Suprapubic skin (tissue), 4 donors: ENCODE data around the gene CSGALNACT2.

Experiments used
- CTCF ChIP-seq, 2 donors: fragments of 200-600 bp in 1 of 2; fragments of 450-650 bp in 1 of 2; sonication (generic) in 1 of 2; IDR thresholded peaks; one replicate each; pipeline ENCODE4 v1.5.1; 2016 to 2019; ENCODE audit warnings: antibody characterized with exemption in 2 of 2, mild to moderate bottlenecking in 1 of 2, moderate library complexity in 1 of 2
- EP300 ChIP-seq: sonication (generic); formaldehyde crosslinking; IDR thresholded peaks from one replicate; pipeline ENCODE4 v1.6.1; 2017; ENCODE audit warnings: antibody characterized with exemption
- POLR2A ChIP-seq, 2 donors: fragments of 450-650 bp; IDR thresholded peaks; one replicate each; pipeline ENCODE4 v1.6.1; 2017; ENCODE audit warnings: antibody characterized with exemption in 2 of 2, mild to moderate bottlenecking in 2 of 2, moderate library complexity in 2 of 2
- POLR2AphosphoS5 ChIP-seq, 3 donors: sonication (generic); formaldehyde crosslinking; IDR thresholded peaks; one replicate each; pipeline ENCODE4 v1.6.1; 2017; ENCODE audit warnings: antibody characterized with exemption in 3 of 3

GRCh38 chr10:43114088-43114742 is 24.0 kb upstream of the CSGALNACT2 start:
- TF ChIP-seq CTCF (IDR thresholded peaks at IDR 0.05) (no peak), POLR2A (IDR thresholded peaks at IDR 0.05) (no peak), EP300 (no peak), POLR2AphosphoS5 (IDR thresholded peaks at IDR 0.05) (no peak)
